Measurements from ENCODE around the gene TMEM128. TPM values are rescaled to one million over a fixed set of nuclear protein-coding genes. Genes with fewer than 3 reads are reported as not detected.
"Not testable (repeated sequence)": the region's sequence is repeated elsewhere in the genome, so short reads cannot be mapped to it uniquely, and the experiment has no call there.

Gene TMEM128
- total RNA-seq, 1 experiment from 2014 or later, result 16.6 TPM

DNA sequence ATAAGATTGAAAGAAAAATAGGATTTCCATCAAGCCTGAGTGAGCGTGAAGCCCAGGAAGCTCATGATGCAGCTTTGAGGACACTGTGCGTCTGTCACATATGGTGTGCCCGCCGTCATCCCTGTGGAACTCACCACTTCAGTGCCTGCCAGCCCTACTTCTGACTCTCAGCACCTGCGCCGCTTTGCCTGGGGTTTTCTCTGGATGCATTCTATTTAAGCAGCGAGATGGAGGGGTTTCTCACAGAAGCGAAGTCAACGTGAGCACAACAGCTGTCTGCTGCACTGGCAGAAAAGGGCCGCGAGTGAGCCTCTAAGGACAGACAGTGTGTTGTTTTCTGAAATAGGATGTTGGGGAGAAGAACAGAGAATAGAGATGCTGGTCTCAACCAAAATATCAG is 6.2 kb upstream of the TMEM128 start:
- Histone ChIP-seq H3K4me1 (ENCODE audit: insufficient read depth, low read length, poor library complexity, severe bottlenecking) (no peaks in the 10 kb centered on the region), H3K9me3 (ENCODE audit: low read depth, low read length, poor library complexity, severe bottlenecking) (no peaks in the 10 kb centered on the region), H3K27me3 (replicated peaks; ENCODE audit: insufficient read depth, low read depth, low read length, poor library complexity) (no peaks in the 10 kb centered on the region), H3K4me3 (ENCODE audit: low read depth, low read length, poor library complexity, severe bottlenecking) (no peak overlapping the region), H3K27ac (ENCODE audit: low read depth, low read length, poor library complexity, severe bottlenecking) (no peak overlapping the region), H3K36me3 (ENCODE audit: insufficient read depth, low read length, poor library complexity, severe bottlenecking) (no peaks in the 10 kb centered on the region)
- ChIA-PET CTCF (no interaction called here), POLR2A (ENCODE audit: low non-redundant PET) (no interaction called here)
- BruUV-seq (replicated peaks), result no TSS peak
- no peak for DNase-seq (ENCODE audit: low spot score)
- TF ChIP-seq, protein P1, sequence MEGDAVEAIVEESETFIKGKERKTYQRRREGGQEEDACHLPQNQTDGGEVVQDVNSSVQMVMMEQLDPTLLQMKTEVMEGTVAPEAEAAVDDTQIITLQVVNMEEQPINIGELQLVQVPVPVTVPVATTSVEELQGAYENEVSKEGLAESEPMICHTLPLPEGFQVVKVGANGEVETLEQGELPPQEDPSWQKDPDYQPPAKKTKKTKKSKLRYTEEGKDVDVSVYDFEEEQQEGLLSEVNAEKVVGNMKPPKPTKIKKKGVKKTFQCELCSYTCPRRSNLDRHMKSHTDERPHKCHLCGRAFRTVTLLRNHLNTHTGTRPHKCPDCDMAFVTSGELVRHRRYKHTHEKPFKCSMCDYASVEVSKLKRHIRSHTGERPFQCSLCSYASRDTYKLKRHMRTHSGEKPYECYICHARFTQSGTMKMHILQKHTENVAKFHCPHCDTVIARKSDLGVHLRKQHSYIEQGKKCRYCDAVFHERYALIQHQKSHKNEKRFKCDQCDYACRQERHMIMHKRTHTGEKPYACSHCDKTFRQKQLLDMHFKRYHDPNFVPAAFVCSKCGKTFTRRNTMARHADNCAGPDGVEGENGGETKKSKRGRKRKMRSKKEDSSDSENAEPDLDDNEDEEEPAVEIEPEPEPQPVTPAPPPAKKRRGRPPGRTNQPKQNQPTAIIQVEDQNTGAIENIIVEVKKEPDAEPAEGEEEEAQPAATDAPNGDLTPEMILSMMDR (conservative IDR thresholded peaks at IDR 0.05; ENCODE audit: low read depth, low read length), result no peak
- TF ChIP-seq EZH2 (IDR thresholded peaks at IDR 0.05; ENCODE audit: borderline replicate concordance, low read depth, low read length, poor library complexity, severe bottlenecking), result no peak
- intact Hi-C loops (cut with micrococcal nuclease; ENCODE audit: unreplicated experiment), result loop anchor here (10.0 kb wide), 1 partner anchor 181 kb away; no protein-coding TSS in a partner anchor

DNA sequence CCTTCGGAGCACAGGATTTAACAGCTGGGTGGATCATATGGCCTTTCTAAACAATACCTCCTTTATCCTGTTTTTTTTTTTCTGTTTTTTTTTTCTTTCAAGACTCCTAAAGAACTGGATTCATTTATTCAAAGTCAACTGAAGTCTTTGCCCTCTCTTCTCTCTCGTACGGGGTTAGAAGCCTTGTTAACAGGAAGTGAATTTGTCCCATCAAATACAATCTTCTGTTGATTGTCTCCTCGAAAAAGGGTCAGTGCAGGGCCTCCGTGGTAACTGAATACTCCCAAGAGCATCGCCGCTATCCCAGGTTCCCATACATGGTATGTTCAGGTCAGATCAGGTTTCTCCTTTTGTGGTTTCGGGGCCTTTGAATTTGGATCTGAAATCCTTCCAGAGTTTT is 1.8 kb upstream of the TMEM128 start:
- no peaks in the 10 kb centered on the region for H3K27me3 ChIP-seq (replicated peaks; ENCODE audit: insufficient read depth, low read depth, low read length, poor library complexity)
- no peak overlapping the region for H3K27ac ChIP-seq (ENCODE audit: low read depth, low read length, poor library complexity, severe bottlenecking)
- H3K4me3 ChIP-seq (ENCODE audit: low read depth, low read length, poor library complexity, severe bottlenecking), result no peak overlapping the region
- BruUV-seq (replicated peaks), result no TSS peak
- CTCF ChIA-PET, result no interaction called here
- no peak for DNase-seq (ENCODE audit: low spot score)
- peaks cover 4% of the 10 kb centered on the region for H3K4me1 ChIP-seq (ENCODE audit: insufficient read depth, low read length, poor library complexity, severe bottlenecking)
- H3K9me3 ChIP-seq (ENCODE audit: low read depth, low read length, poor library complexity, severe bottlenecking), result no peaks in the 10 kb centered on the region
- no peak for TF ChIP-seq EZH2 (IDR thresholded peaks at IDR 0.05; ENCODE audit: borderline replicate concordance, low read depth, low read length, poor library complexity, severe bottlenecking)
- TF ChIP-seq, protein P1 (conservative IDR thresholded peaks at IDR 0.05; ENCODE audit: low read depth, low read length), result no peak
- peaks cover 12% of the 10 kb centered on the region for H3K36me3 ChIP-seq (ENCODE audit: insufficient read depth, low read length, poor library complexity, severe bottlenecking)
- POLR2A ChIA-PET (ENCODE audit: low non-redundant PET), result no interaction called here
- intact Hi-C loops (cut with micrococcal nuclease; ENCODE audit: unreplicated experiment), result loop anchor here (10.0 kb wide), 1 partner anchor 185 kb away; no protein-coding TSS in a partner anchor

DNA sequence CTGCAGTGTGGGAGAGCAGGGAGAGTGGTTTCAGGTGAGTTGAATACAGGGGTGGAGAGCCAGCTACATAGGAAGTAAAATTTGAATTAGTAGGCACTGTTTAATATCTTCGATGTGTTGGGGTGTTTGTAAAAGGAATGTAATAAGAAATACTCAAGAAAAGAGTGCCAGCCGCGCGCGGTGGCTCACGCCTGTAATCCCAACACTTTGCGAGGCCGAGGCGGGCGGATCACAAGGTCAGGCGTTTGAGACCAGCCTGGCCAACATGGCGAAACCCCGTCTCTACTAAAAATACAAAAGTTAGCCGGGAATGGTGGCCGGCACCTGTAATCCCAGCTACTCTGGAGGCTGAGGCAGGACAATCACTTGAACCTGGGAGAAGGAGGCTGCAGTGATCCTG is 1.3 kb upstream of the TMEM128 start:
- intact Hi-C loops (cut with micrococcal nuclease; ENCODE audit: unreplicated experiment); BruUV-seq (replicated peaks); DNase-seq (ENCODE audit: low spot score); CTCF ChIA-PET; POLR2A ChIA-PET (ENCODE audit: low non-redundant PET); H3K27me3 ChIP-seq (replicated peaks; ENCODE audit: insufficient read depth, low read depth, low read length, poor library complexity); H3K4me3 ChIP-seq (ENCODE audit: low read depth, low read length, poor library complexity, severe bottlenecking); H3K4me1 ChIP-seq (ENCODE audit: insufficient read depth, low read length, poor library complexity, severe bottlenecking); H3K9me3 ChIP-seq (ENCODE audit: low read depth, low read length, poor library complexity, severe bottlenecking); H3K27ac ChIP-seq (ENCODE audit: low read depth, low read length, poor library complexity, severe bottlenecking): not testable (repeated sequence)
- peaks cover 12% of the 10 kb centered on the region for H3K36me3 ChIP-seq (ENCODE audit: insufficient read depth, low read length, poor library complexity, severe bottlenecking)

DNA sequence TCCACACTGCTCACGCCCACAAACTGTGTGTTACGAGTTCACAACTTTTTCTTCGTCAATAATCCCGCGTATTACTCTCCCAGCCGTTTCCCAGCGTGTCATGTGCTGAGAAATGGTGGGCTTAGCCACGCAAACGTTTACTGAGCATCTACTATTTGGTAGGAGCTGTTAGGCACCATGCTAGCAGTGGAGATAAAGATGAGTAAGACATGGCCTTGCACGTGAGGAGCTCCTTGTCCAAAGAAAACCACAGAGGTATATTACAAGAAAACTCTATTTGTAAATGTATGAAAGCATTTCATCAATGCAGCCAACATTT is 821 bp upstream of the TMEM128 start:
- Histone ChIP-seq H3K4me3 (ENCODE audit: low read depth, low read length, poor library complexity, severe bottlenecking) (peak overlapping the region; percentile 87), H3K36me3 (ENCODE audit: insufficient read depth, low read length, poor library complexity, severe bottlenecking) (peaks cover 12% of the 10 kb centered on the region), H3K4me1 (ENCODE audit: insufficient read depth, low read length, poor library complexity, severe bottlenecking) (peaks cover 4% of the 10 kb centered on the region), H3K27me3 (replicated peaks; ENCODE audit: insufficient read depth, low read depth, low read length, poor library complexity) (no peaks in the 10 kb centered on the region), H3K27ac (ENCODE audit: low read depth, low read length, poor library complexity, severe bottlenecking) (peak overlapping the region; percentile 92), H3K9me3 (ENCODE audit: low read depth, low read length, poor library complexity, severe bottlenecking) (no peaks in the 10 kb centered on the region)
- BruUV-seq (replicated peaks), result no TSS peak
- ChIA-PET CTCF (no interaction called here), POLR2A (ENCODE audit: low non-redundant PET) (no interaction called here)
- DNase-seq (ENCODE audit: low spot score), result no peak
- intact Hi-C loops (cut with micrococcal nuclease; ENCODE audit: unreplicated experiment), result no loop called here
- TF ChIP-seq, protein P1 (conservative IDR thresholded peaks at IDR 0.05; ENCODE audit: low read depth, low read length), result no peak
- TF ChIP-seq EZH2 (IDR thresholded peaks at IDR 0.05; ENCODE audit: borderline replicate concordance, low read depth, low read length, poor library complexity, severe bottlenecking), result no peak
